Inflammatory macrophage (primary cell): Measurements from ENCODE around the gene GLIS1.
"Not testable (repeated sequence)": the region's sequence is repeated elsewhere in the genome, so short reads cannot be mapped to it uniquely, and the experiment has no call there.

ENCODE experiments used
- DNase-seq, 2 donors: peaks; one replicate each; pipeline ENCODE4 v3.0.0-alpha.2; 2020 to 2022

The GLIS1 gene

GRCh38 chr1:53652441-53653199 is 86.3 kb downstream of the GLIS1 start:
- DNase-seq: no peak

- no peak for DNase-seq
Observed at GRCh38 chr1:53651356-53651755, 87.6 kb downstream of the GLIS1 start.

GRCh38 chr1:53648516-53648915 is 90.4 kb downstream of the GLIS1 start:
- DNase-seq: no peak

- not testable (repeated sequence) for DNase-seq
Observed at GRCh38 chr1:53647915-53648314, 91.0 kb downstream of the GLIS1 start.

GRCh38 chr1:53646732-53647131 is 92.2 kb downstream of the GLIS1 start:
- no peak for DNase-seq

GRCh38 chr1:53645690-53646078 is 93.3 kb downstream of the GLIS1 start:
- no peak for DNase-seq

GRCh38 chr1:53644909-53645689 is 93.9 kb downstream of the GLIS1 start:
- no peak for DNase-seq

GRCh38 chr1:53644496-53644895 is 94.5 kb downstream of the GLIS1 start:
- DNase-seq: no peak

- DNase-seq: no peak
Observed at GRCh38 chr1:53643881-53644390, 95.0 kb downstream of the GLIS1 start.

GRCh38 chr1:53643041-53643880 is 95.7 kb downstream of the GLIS1 start:
- no peak for DNase-seq

GRCh38 chr1:53642607-53643006 is 96.4 kb downstream of the GLIS1 start:
- no peak for DNase-seq

- no peak for DNase-seq
Observed at GRCh38 chr1:53642215-53642555, 96.8 kb downstream of the GLIS1 start.

- DNase-seq: no peak
Observed at GRCh38 chr1:53641481-53642214, 97.3 kb downstream of the GLIS1 start.

- no peak for DNase-seq
Observed at GRCh38 chr1:53640701-53641075, 98.3 kb downstream of the GLIS1 start.

- DNase-seq: no peak
Observed at GRCh38 chr1:53639996-53640700, 98.8 kb downstream of the GLIS1 start.

GRCh38 chr1:53639251-53639763 is 99.7 kb downstream of the GLIS1 start:
- no peak for DNase-seq

GRCh38 chr1:53638360-53639035 is 100.5 kb downstream of the GLIS1 start:
- DNase-seq: no peak

- no peak for DNase-seq
Observed at GRCh38 chr1:53637511-53638359, 101.2 kb downstream of the GLIS1 start.

GRCh38 chr1:53636621-53637171 is 102.3 kb downstream of the GLIS1 start:
- no peak for DNase-seq

GRCh38 chr1:53634571-53634979 is 104.4 kb downstream of the GLIS1 start:
- no peak for DNase-seq
